ENCODE results near the gene CREBRF.

DNA sequence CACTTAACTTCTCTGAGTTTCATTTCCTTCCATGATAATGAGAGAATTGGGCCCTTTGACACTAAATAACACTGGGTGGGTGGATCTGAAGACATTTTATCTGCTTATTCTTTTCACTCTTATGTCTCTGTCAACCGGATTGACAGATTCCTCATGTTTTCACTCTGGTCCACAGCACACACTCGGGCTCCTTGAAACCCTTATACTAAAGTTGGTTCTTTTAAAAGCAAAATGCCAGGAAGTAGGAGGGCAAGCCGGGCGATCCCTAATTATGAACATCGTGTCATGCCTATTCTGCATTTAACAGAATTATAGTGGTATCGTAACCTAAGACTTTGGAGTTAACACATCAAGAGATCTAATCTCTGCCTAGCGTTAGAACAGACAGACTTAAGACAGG is 28.2 kb upstream of the CREBRF start:
- TF ChIP-seq, protein P1, sequence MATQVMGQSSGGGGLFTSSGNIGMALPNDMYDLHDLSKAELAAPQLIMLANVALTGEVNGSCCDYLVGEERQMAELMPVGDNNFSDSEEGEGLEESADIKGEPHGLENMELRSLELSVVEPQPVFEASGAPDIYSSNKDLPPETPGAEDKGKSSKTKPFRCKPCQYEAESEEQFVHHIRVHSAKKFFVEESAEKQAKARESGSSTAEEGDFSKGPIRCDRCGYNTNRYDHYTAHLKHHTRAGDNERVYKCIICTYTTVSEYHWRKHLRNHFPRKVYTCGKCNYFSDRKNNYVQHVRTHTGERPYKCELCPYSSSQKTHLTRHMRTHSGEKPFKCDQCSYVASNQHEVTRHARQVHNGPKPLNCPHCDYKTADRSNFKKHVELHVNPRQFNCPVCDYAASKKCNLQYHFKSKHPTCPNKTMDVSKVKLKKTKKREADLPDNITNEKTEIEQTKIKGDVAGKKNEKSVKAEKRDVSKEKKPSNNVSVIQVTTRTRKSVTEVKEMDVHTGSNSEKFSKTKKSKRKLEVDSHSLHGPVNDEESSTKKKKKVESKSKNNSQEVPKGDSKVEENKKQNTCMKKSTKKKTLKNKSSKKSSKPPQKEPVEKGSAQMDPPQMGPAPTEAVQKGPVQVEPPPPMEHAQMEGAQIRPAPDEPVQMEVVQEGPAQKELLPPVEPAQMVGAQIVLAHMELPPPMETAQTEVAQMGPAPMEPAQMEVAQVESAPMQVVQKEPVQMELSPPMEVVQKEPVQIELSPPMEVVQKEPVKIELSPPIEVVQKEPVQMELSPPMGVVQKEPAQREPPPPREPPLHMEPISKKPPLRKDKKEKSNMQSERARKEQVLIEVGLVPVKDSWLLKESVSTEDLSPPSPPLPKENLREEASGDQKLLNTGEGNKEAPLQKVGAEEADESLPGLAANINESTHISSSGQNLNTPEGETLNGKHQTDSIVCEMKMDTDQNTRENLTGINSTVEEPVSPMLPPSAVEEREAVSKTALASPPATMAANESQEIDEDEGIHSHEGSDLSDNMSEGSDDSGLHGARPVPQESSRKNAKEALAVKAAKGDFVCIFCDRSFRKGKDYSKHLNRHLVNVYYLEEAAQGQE (IDR thresholded peaks at IDR 0.05; ENCODE audit: unreplicated experiment), result no peak
- TF ChIP-seq, protein P2, sequence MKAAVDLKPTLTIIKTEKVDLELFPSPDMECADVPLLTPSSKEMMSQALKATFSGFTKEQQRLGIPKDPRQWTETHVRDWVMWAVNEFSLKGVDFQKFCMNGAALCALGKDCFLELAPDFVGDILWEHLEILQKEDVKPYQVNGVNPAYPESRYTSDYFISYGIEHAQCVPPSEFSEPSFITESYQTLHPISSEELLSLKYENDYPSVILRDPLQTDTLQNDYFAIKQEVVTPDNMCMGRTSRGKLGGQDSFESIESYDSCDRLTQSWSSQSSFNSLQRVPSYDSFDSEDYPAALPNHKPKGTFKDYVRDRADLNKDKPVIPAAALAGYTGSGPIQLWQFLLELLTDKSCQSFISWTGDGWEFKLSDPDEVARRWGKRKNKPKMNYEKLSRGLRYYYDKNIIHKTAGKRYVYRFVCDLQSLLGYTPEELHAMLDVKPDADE (IDR thresholded peaks at IDR 0.05), result no peak
- TF ChIP-seq, protein P3, sequence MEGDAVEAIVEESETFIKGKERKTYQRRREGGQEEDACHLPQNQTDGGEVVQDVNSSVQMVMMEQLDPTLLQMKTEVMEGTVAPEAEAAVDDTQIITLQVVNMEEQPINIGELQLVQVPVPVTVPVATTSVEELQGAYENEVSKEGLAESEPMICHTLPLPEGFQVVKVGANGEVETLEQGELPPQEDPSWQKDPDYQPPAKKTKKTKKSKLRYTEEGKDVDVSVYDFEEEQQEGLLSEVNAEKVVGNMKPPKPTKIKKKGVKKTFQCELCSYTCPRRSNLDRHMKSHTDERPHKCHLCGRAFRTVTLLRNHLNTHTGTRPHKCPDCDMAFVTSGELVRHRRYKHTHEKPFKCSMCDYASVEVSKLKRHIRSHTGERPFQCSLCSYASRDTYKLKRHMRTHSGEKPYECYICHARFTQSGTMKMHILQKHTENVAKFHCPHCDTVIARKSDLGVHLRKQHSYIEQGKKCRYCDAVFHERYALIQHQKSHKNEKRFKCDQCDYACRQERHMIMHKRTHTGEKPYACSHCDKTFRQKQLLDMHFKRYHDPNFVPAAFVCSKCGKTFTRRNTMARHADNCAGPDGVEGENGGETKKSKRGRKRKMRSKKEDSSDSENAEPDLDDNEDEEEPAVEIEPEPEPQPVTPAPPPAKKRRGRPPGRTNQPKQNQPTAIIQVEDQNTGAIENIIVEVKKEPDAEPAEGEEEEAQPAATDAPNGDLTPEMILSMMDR (conservative IDR thresholded peaks at IDR 0.05; ENCODE audit: low read depth in 2 of 2), result no peak
